OCI-LY1 (cell line): ENCODE measurements around the gene IMMP1L.

Source experiments
- H2AFZ ChIP-seq: fragments of 200-600 bp; sonication (generic), shearing (Covaris generic); 2 replicates; pipeline ENCODE4 v1.6.0; 2014; ENCODE audit warnings: antibody characterized with exemption, mild to moderate bottlenecking, low read length
- H3F3A ChIP-seq: fragments of 200-600 bp; sonication (generic), shearing (Covaris generic); 2 replicates; pipeline ENCODE4 v1.6.0; 2014; ENCODE audit warnings: mild to moderate bottlenecking, antibody characterized with exemption, low read length, moderate library complexity; ENCODE audit not compliant: insufficient read depth
- H3K27ac ChIP-seq: fragments of 200-600 bp; sonication (generic); 2 replicates; pipeline ENCODE4 v1.5.1; 2014; ENCODE audit warnings: low read length, mixed run types, mild to moderate bottlenecking, low read depth; ENCODE audit not compliant: poor library complexity, severe bottlenecking
- H3K27me3 ChIP-seq: fragments of 200-600 bp; sonication (generic); 2 replicates; pipeline ENCODE4 v1.6.0; 2014; ENCODE audit warnings: antibody characterized with exemption, mild to moderate bottlenecking, low read length, moderate library complexity; ENCODE audit not compliant: insufficient read depth
- H3K36me3 ChIP-seq: fragments of 200-600 bp; sonication (generic); 2 replicates; pipeline ENCODE4 v1.6.1; 2014; ENCODE audit warnings: mild to moderate bottlenecking, antibody characterized with exemption, low read length, moderate library complexity, mixed read lengths; ENCODE audit not compliant: insufficient read depth
- H3K4me1 ChIP-seq: fragments of 200-600 bp; sonication (generic); 2 replicates; pipeline ENCODE4 v1.5.1; 2014; ENCODE audit warnings: mild to moderate bottlenecking, low read length, moderate library complexity; ENCODE audit not compliant: insufficient read depth, severe bottlenecking
- H3K4me2 ChIP-seq: fragments of 200-600 bp; sonication (generic), shearing (Covaris generic); 2 replicates; pipeline ENCODE4 v1.6.1; 2014; ENCODE audit warnings: low read length
- H3K4me3 ChIP-seq: fragments of 200-600 bp; sonication (generic); 2 replicates; pipeline ENCODE4 v1.5.1; 2014; ENCODE audit warnings: low read length, low read depth, mild to moderate bottlenecking, mixed read lengths; ENCODE audit not compliant: poor library complexity, severe bottlenecking
- H3K79me2 ChIP-seq: fragments of 200-600 bp; shearing (Covaris generic); 2 replicates; pipeline ENCODE4 v1.6.1; 2016; ENCODE audit warnings: mixed run types, low read length, mixed read lengths; ENCODE audit not compliant: insufficient read depth
- H3K9ac ChIP-seq: fragments of 200-600 bp; sonication (generic), shearing (Covaris generic); 2 replicates; pipeline ENCODE4 v1.6.1; 2014; ENCODE audit warnings: mild to moderate bottlenecking, low read length, mixed read lengths
- H3K9me2 ChIP-seq: fragments of 200-600 bp; sonication (generic), shearing (Covaris generic); 2 replicates; pipeline ENCODE4 v1.6.1; 2014; ENCODE audit warnings: low read depth, mild to moderate bottlenecking, low read length, mixed read lengths
- H3K9me3 ChIP-seq: fragments of 200-600 bp; shearing (Covaris generic); 2 replicates; pipeline ENCODE4 v1.6.1; 2014; ENCODE audit warnings: low read length, mixed read lengths
- H4K20me1 ChIP-seq: fragments of 200-600 bp; sonication (generic), shearing (Covaris generic); 2 replicates; pipeline ENCODE4 v1.6.0; 2016; ENCODE audit warnings: mild to moderate bottlenecking, low read length; ENCODE audit not compliant: insufficient read depth
- EZH2 ChIP-seq: fragments of 200-600 bp; sonication (generic), shearing (Covaris generic); IDR thresholded peaks from 2 replicates; pipeline ENCODE4 v1.8.0; 2017; ENCODE audit warnings: borderline replicate concordance, mixed run types, mild to moderate bottlenecking, antibody characterized with exemption, low read length, moderate library complexity, mixed read lengths
- TF ChIP-seq, protein P1 (sequence below): fragments of 200-600 bp; sonication (generic), shearing (Covaris generic); IDR thresholded peaks from 2 replicates; pipeline ENCODE4 v1.5.1; 2017; ENCODE audit warnings: mild to moderate bottlenecking, antibody characterized with exemption, low read length, moderate library complexity, mixed read lengths

The IMMP1L gene

DNA sequence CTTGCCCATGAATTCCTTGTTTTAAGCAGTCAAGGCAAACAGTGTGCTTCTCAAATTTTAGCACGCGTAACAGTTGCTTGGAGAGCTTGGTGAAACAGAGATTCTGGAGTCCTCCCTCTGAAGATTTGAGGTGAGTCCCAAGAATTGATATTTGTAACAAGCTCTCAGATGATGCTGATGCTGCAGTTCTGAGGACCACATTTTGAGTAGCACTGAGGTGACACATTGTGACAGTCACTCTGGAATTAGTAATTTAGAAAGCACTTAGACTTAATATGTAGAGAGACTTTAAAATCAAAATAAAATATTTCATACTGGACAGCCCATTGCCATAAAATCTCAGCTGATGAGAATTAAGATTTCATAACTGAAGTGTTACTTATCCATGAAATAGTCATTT is 101.2 kb downstream of the IMMP1L start:
- no peak overlapping the region for H3K4me2 ChIP-seq
- H3K27ac ChIP-seq: no peak overlapping the region
- no peaks in the 10 kb centered on the region for H3K79me2 ChIP-seq
- no peaks in the 10 kb centered on the region for H3K36me3 ChIP-seq
- H3K9me2 ChIP-seq: no peaks in the 10 kb centered on the region
- H3K9me3 ChIP-seq: no peaks in the 10 kb centered on the region
- no peak overlapping the region for H3K9ac ChIP-seq
- no peaks in the 10 kb centered on the region for H4K20me1 ChIP-seq
- TF ChIP-seq, protein P1, sequence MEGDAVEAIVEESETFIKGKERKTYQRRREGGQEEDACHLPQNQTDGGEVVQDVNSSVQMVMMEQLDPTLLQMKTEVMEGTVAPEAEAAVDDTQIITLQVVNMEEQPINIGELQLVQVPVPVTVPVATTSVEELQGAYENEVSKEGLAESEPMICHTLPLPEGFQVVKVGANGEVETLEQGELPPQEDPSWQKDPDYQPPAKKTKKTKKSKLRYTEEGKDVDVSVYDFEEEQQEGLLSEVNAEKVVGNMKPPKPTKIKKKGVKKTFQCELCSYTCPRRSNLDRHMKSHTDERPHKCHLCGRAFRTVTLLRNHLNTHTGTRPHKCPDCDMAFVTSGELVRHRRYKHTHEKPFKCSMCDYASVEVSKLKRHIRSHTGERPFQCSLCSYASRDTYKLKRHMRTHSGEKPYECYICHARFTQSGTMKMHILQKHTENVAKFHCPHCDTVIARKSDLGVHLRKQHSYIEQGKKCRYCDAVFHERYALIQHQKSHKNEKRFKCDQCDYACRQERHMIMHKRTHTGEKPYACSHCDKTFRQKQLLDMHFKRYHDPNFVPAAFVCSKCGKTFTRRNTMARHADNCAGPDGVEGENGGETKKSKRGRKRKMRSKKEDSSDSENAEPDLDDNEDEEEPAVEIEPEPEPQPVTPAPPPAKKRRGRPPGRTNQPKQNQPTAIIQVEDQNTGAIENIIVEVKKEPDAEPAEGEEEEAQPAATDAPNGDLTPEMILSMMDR: no peak
- TF ChIP-seq EZH2: no peak
- no peaks in the 10 kb centered on the region for H3K4me1 ChIP-seq
- H3F3A ChIP-seq: no peaks in the 10 kb centered on the region
- no peak overlapping the region for H3K4me3 ChIP-seq
- H3K27me3 ChIP-seq: no peaks in the 10 kb centered on the region
- no peak overlapping the region for H2AFZ ChIP-seq

DNA sequence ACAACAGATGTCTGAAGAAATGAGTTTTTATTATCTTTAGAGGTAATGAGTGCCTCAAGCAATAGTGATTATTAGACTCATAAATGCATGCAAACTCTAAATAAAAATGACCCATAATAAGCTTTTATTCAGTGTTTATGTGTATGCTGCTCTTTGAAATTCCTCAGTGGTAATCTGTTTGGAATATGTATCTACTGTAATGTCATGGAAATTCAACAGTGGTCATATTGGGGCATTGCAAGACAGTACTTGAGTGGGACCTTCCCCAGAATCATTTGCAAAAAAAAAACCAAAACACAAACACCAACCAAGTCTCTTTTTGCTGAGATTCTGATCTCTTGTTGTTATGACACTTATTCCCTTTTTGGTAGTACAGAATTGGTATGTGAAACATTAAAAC is 104.8 kb downstream of the IMMP1L start:
- H3K36me3 ChIP-seq: no peaks in the 10 kb centered on the region
- no peak overlapping the region for H3K9ac ChIP-seq
- H3K27ac ChIP-seq: no peak overlapping the region
- no peak overlapping the region for H3K4me2 ChIP-seq
- H3K4me3 ChIP-seq: no peak overlapping the region
- H3K79me2 ChIP-seq: no peaks in the 10 kb centered on the region
- H2AFZ ChIP-seq: no peak overlapping the region
- H3F3A ChIP-seq: no peaks in the 10 kb centered on the region
- H3K9me2 ChIP-seq: no peaks in the 10 kb centered on the region
- H4K20me1 ChIP-seq: no peaks in the 10 kb centered on the region
- no peaks in the 10 kb centered on the region for H3K4me1 ChIP-seq
- TF ChIP-seq, protein P1: no peak
- TF ChIP-seq EZH2: no peak
- no peaks in the 10 kb centered on the region for H3K9me3 ChIP-seq
- no peaks in the 10 kb centered on the region for H3K27me3 ChIP-seq

DNA sequence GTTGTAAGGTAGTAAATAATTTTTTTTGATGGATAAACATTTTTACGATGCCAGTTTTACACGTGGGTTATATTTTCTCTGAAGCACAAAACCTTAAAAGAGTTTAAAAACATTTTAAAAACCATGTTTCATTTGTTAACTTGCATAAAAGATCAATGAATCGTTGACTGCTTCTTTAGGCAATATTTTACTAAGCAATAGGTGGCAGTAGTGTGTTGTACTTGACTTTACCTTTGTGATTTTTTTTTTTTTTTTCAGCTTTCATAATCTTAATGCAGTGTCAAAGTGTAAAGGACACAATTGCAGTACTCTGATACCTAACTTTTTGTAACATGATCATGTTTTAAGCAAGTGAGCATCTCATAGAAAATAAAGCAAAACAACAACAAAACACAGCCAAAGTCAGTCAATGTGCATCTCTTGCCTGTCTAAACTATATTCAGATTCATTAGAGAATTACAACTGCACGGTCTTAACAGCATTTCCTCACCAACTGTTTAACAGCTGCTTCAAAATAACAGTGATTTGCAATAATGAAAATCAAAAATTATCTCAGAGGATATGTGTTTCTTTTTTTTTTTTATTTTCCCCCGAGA is 112.1 kb downstream of the IMMP1L start:
- no peaks in the 10 kb centered on the region for H4K20me1 ChIP-seq
- H3K9me2 ChIP-seq: no peaks in the 10 kb centered on the region

More for the DNA sequence above, 112.1 kb downstream of the IMMP1L start:
- H3K36me3 ChIP-seq: no peaks in the 10 kb centered on the region
- TF ChIP-seq, protein P1: peak; percentile 77
- no peak for TF ChIP-seq EZH2
- no peak overlapping the region for H3K4me3 ChIP-seq
- no peak overlapping the region for H3K9ac ChIP-seq
- no peak overlapping the region for H3K4me2 ChIP-seq
- H3K27ac ChIP-seq: no peak overlapping the region
- no peaks in the 10 kb centered on the region for H3K9me3 ChIP-seq
- H3F3A ChIP-seq: no peaks in the 10 kb centered on the region
- H3K27me3 ChIP-seq: no peaks in the 10 kb centered on the region
- H3K79me2 ChIP-seq: no peaks in the 10 kb centered on the region
- no peaks in the 10 kb centered on the region for H3K4me1 ChIP-seq
- H2AFZ ChIP-seq: no peak overlapping the region
